ENCODE data around the gene ARHGAP6. TPM values are rescaled to one million over a fixed set of nuclear protein-coding genes. Genes with fewer than 3 reads are reported as not detected.

ARHGAP6 gene
- total RNA-seq, 1 experiment from 2014 or later: 2.0 TPM

DNA sequence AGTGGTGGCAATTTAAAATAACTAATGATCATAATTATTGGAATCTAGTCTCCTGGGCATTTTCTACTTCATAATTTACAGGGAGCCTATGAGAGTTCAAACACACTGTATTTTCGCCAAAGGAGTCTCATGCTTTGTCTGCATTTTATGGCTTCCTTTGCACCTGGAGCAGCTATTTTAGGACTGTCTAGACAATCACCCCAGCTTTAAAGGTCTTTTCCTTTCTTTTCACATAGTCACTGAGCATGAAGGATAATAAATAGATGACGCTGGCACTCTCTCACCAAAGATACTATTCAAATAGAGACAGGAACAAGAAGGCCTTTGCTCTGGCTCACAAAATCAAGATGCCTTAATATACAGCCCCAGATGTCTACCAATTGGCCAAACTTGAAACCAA is 329.5 kb downstream of the ARHGAP6 start:
- no peak for DNase-seq
- Histone ChIP-seq H3K27me3 (ENCODE audit: control insufficient read depth, insufficient read depth, low read length) (no peaks in the 10 kb centered on the region), H3K36me3 (replicated peaks; ENCODE audit: control insufficient read depth, insufficient read depth, low read length) (no peaks in the 10 kb centered on the region), H3K4me3 (ENCODE audit: insufficient read depth, low read depth, low read length) (no peak overlapping the region)

DNA sequence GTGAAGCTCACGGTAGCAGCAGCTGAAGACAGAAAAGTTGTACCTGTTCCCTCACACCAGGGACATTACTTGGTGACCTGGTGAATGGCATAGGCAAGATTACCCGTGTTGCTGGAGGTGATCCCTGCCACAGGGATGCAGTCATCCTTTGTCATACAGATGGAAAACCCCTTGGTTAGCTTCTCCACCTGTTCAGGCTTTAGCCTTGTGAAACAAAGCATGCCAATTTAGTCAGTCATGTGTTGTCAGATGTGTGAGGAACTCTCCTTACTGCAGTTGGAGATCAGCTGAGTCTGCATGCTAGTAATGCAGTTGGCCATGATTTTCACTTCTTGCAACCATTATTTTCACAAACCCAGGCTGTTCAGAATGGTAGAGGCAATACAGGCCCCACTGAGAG is 331.6 kb downstream of the ARHGAP6 start:
- no peaks in the 10 kb centered on the region for H3K36me3 ChIP-seq (replicated peaks; ENCODE audit: control insufficient read depth, insufficient read depth, low read length)
- no peak overlapping the region for H3K4me3 ChIP-seq (ENCODE audit: insufficient read depth, low read depth, low read length)
- no peak for DNase-seq
- no peaks in the 10 kb centered on the region for H3K27me3 ChIP-seq (ENCODE audit: control insufficient read depth, insufficient read depth, low read length)

DNA sequence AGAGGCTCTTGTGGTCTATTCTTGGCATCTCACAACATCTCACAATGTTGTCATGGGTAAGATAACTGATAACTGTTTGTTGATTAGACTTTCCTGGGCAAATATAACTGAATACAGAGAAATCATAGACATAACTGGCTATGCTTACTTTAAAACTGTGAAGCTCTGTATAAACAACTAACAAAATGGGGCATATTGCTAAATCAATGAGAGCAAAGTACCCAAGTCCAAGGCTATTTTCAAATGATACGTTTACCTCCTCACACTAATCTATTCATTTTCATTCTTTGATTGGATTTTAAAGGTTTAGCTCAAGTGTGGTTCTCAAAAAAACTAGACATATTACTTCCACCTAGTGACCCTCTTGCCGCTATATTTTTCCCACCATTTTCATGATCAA is 333.9 kb downstream of the ARHGAP6 start:
- Histone ChIP-seq H3K4me3 (ENCODE audit: insufficient read depth, low read depth, low read length) (no peak overlapping the region), H3K36me3 (replicated peaks; ENCODE audit: control insufficient read depth, insufficient read depth, low read length) (no peaks in the 10 kb centered on the region), H3K27me3 (ENCODE audit: control insufficient read depth, insufficient read depth, low read length) (no peaks in the 10 kb centered on the region)
- DNase-seq: no peak

DNA sequence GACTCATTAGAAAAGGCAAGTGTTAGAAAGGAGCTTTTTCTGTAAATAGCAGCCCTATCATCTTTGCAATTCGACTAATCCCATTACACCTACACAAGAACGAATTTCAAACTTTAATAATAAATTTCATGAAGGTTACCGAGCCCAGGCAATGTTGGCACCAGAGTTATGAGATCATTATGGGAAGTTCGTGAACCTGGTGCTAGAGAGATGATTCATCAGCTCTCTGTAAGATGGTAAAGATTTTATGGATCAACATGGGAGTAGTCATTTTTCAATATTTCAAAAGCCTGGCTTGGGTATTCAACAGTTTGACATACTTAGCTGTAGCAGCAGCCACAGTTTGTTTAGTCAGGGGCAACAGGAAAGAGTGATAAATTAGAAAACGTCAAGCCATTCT is 336.7 kb downstream of the ARHGAP6 start:
- Histone ChIP-seq H3K36me3 (replicated peaks; ENCODE audit: control insufficient read depth, insufficient read depth, low read length) (no peaks in the 10 kb centered on the region), H3K27me3 (ENCODE audit: control insufficient read depth, insufficient read depth, low read length) (no peaks in the 10 kb centered on the region), H3K4me3 (ENCODE audit: insufficient read depth, low read depth, low read length) (no peak overlapping the region)
- DNase-seq: no peak

DNA sequence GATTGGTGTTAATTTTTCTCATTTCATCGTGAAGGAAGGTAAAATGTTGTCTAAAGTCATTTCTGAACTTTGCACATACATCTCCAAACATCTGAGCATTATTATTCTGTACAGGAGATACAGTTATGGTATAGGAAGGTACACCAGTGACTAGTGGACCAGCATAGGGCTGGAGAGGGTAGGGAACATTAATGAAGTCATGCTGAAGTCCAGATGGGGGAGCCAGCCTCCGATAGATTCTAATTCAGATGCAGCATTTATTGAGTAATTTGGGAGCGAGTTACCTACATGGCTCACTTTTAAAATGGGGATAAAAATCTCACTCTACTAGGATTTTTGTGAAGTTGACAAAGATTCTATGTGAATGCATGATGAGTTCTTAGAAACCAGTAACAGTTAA is 337.6 kb downstream of the ARHGAP6 start:
- no peak for DNase-seq
- Histone ChIP-seq H3K27me3 (ENCODE audit: control insufficient read depth, insufficient read depth, low read length) (no peaks in the 10 kb centered on the region), H3K36me3 (replicated peaks; ENCODE audit: control insufficient read depth, insufficient read depth, low read length) (no peaks in the 10 kb centered on the region), H3K4me3 (ENCODE audit: insufficient read depth, low read depth, low read length) (no peak overlapping the region)

DNA sequence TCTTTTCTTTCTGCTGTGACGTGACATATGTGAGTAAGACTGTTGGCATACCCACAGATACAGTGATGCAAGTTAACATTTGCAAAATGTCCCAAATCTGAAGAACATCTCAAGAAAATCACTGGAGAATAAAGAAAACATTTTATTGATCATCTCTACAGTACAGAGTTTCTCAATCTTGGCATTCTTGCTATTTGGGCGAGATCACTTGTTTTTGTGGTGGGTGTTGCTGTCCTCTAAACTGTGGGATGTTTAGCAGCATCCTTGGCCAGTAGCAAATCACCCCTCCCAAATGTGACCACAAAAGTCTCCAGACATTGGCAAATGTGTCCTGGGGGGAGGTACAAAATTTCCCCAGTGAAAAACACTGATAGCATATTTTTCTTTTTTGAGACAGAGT is 343.7 kb downstream of the ARHGAP6 start:
- no peak for DNase-seq
- no peak overlapping the region for H3K4me3 ChIP-seq (ENCODE audit: insufficient read depth, low read depth, low read length)
- no peaks in the 10 kb centered on the region for H3K27me3 ChIP-seq (ENCODE audit: control insufficient read depth, insufficient read depth, low read length)
- H3K36me3 ChIP-seq (replicated peaks; ENCODE audit: control insufficient read depth, insufficient read depth, low read length): no peaks in the 10 kb centered on the region

DNA sequence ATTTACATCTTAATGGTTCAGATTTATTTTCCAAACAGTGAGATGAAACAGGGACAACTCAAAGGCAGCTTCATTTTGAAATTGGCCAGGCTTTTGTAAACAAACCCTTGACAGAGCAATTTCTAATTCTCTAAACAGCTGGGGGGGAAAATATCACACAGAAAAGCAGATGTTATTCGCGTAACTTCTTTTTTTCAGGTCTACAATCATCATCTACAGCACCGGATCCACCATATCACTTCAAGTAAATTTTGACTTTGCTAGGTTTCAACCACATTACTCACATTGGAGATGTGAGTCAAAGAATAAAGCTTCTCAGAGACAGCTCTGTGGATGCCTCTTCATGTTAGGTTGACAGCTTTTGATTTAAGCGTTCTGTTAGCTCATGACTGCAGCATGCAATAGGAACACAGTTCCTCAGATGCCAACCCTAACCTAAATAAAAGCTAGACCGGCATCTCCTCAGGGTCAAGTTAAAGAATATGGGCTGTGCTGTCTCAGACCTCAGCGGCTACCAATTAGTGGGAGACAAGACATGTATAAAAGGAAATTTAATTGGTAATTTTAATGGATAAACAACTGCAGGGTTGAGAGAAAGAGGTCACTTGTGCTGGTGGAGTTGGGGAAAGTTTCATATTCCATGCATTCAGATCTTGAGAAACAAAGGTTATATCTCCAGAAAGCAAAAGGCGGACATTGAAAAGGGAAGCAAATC is 345.8 kb downstream of the ARHGAP6 start:
- Histone ChIP-seq H3K4me3 (ENCODE audit: insufficient read depth, low read depth, low read length) (no peak overlapping the region), H3K27me3 (ENCODE audit: control insufficient read depth, insufficient read depth, low read length) (no peaks in the 10 kb centered on the region), H3K36me3 (replicated peaks; ENCODE audit: control insufficient read depth, insufficient read depth, low read length) (no peaks in the 10 kb centered on the region)
- DNase-seq: no peak

DNA sequence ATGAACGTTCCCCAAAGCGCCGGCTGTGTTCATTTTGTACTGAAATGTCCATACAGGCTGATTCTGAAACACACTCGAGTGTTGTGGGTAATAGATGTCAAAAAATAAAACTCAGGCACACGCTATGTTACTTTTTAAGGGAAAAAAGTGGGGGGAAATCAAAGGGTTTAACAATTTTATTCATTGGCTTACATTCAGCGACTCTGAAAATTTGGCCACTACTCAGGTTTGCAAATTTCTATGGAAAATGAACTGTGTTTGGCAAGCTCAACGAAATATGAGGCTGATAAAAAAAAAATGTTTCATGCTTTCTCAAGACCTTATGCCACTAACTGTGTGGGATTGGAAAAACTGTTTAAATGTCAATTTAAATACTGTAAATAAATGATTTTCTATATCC is 354.0 kb downstream of the ARHGAP6 start:
- H3K4me3 ChIP-seq (ENCODE audit: insufficient read depth, low read depth, low read length): no peak overlapping the region
- no peaks in the 10 kb centered on the region for H3K36me3 ChIP-seq (replicated peaks; ENCODE audit: control insufficient read depth, insufficient read depth, low read length)
- DNase-seq: no peak
- H3K27me3 ChIP-seq (ENCODE audit: control insufficient read depth, insufficient read depth, low read length): no peaks in the 10 kb centered on the region

DNA sequence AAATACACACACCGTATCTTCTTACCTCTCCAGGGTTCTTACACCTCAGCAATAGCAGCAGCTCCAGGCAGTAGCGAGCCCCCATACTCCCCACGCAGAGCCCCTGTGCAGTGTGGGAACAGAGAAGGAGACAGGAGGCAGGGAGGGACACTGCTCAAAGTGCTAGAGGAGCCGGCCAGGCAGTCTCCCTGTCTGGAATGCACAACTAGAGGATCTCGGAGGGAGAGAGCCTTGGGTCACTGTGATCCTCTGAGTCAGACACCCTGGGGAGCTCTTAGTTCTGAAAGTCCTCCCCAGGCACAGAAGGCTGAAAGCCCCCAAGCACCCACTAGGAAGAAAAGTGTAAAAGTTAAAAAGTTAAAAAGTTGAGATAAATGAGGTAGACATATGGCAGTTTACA is 356.5 kb downstream of the ARHGAP6 start:
- H3K4me3 ChIP-seq (ENCODE audit: insufficient read depth, low read depth, low read length): no peak overlapping the region
- H3K36me3 ChIP-seq (replicated peaks; ENCODE audit: control insufficient read depth, insufficient read depth, low read length): no peaks in the 10 kb centered on the region
- DNase-seq: peak; percentile 15
- H3K27me3 ChIP-seq (ENCODE audit: control insufficient read depth, insufficient read depth, low read length): peaks cover 4% of the 10 kb centered on the region; the same call in 1 of the 2 replicates

DNA sequence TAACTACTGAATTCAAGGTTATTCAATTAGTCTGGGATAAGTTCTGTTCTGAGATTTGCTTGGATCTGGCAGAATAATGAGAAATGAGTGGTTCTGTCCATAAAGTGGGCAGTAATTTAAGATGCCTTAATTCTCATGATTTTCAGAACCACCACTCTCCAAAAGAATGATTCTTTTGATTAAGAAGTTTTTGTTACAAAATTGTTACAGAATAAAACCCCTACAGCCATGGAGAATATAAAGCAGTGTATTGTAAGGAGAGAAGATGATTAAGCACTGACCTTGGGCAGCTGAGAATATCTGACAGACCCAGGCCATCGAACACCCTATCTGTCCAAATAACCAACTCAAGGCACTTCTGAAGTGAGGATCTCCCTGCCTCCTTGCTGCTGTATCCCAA is 360.1 kb downstream of the ARHGAP6 start:
- Histone ChIP-seq H3K36me3 (replicated peaks; ENCODE audit: control insufficient read depth, insufficient read depth, low read length) (no peaks in the 10 kb centered on the region), H3K27me3 (ENCODE audit: control insufficient read depth, insufficient read depth, low read length) (peaks cover 4% of the 10 kb centered on the region; the same call in 1 of the 2 replicates), H3K4me3 (ENCODE audit: insufficient read depth, low read depth, low read length) (no peak overlapping the region)
- DNase-seq: no peak

DNA sequence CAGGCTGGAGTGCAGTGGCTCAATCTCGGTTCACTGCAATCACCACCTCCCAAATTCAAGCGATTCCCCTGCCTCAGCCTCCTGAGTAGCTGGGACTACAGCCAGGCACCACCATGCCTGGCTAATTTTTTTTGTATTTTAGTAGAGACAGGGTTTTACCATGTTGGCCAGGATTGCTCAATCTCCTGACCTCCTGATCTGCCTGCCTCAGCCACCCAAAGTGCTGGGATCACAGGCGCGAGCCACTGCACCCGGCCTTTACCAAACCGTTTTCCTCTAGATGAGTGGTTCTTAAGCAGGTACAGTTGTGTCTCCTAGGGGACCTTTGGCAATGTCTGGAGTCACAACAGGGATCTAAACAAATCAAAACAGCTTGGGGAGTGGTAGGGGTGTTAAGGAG is 360.9 kb downstream of the ARHGAP6 start:
- DNase-seq: no peak
- Histone ChIP-seq H3K36me3 (replicated peaks; ENCODE audit: control insufficient read depth, insufficient read depth, low read length) (no peaks in the 10 kb centered on the region), H3K4me3 (ENCODE audit: insufficient read depth, low read depth, low read length) (no peak overlapping the region), H3K27me3 (ENCODE audit: control insufficient read depth, insufficient read depth, low read length) (peaks cover 4% of the 10 kb centered on the region; the same call in 1 of the 2 replicates)

DNA sequence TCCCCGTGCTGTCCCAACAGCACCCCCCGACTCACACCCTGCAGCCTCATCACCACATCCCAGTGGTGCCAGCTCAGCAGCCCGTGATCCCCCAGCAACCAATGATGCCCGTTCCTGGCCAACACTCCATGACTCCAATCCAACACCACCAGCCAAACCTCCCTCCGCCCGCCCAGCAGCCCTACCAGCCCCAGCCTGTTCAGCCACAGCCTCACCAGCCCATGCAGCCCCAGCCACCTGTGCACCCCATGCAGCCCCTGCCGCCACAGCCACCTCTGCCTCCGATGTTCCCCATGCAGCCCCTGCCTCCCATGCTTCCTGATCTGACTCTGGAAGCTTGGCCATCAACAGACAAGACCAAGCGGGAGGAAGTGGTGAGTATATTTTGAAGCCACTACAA is 367.1 kb downstream of the ARHGAP6 start:
- H3K36me3 ChIP-seq (replicated peaks; ENCODE audit: control insufficient read depth, insufficient read depth, low read length): no peaks in the 10 kb centered on the region
- no peak overlapping the region for H3K4me3 ChIP-seq (ENCODE audit: insufficient read depth, low read depth, low read length)
- H3K27me3 ChIP-seq (ENCODE audit: control insufficient read depth, insufficient read depth, low read length): peaks cover 1% of the 10 kb centered on the region; the same call in 1 of the 2 replicates
- DNase-seq: no peak

DNA sequence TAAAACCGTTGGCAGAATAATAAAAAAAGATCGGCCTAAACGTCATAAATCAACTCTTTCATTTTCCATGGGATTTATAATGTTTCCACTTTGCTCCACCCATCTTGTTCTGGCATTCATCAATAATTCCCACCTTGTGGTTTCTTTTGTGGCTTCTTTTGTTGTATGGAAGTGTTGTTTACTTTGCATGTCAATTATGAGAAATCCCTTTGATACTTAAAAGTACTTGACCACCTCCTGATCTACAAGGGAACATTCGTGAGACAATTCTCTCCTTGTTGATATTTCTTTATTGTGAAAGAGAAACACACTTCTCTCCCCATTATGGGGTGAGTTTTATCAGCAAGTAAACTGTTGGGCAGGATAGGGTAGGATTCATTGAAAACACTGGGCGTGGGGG is 369.7 kb downstream of the ARHGAP6 start:
- DNase-seq: no peak
- H3K36me3 ChIP-seq (replicated peaks; ENCODE audit: control insufficient read depth, insufficient read depth, low read length): no peaks in the 10 kb centered on the region
- peaks cover 1% of the 10 kb centered on the region; the same call in 1 of the 2 replicates for H3K27me3 ChIP-seq (ENCODE audit: control insufficient read depth, insufficient read depth, low read length)
- no peak overlapping the region for H3K4me3 ChIP-seq (ENCODE audit: insufficient read depth, low read depth, low read length)

DNA sequence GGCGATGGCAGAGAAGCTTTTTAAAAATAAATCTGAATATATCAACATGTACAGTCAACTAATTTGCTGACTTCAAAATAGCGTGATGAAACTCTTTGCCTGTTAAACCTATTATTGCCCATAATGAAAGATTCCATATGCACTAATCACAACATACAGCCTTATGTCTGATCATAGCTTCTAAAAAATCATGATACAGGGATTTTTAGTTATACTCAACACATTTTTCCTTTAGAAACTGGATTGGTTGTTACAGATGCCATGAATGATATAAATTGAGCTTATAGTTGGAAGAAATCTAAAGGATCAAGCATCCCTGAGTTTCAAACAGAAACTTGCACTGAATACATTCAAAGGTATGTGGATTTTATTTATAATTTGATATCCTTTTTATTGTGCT is 372.6 kb downstream of the ARHGAP6 start, which contains the start of gene AMELX:
AMELX (plus strand) TSS at position 301 of the 400 bp plus-strand sequence. CDS start 1,376 bp downstream, outside the sequence.
- Histone ChIP-seq H3K4me3 (ENCODE audit: insufficient read depth, low read depth, low read length) (no peak within 1 kb of the TSS), H3K27me3 (ENCODE audit: control insufficient read depth, insufficient read depth, low read length) (peaks cover 1% of the 10 kb centered on the region; the same call in 1 of the 2 replicates), H3K36me3 (replicated peaks; ENCODE audit: control insufficient read depth, insufficient read depth, low read length) (no peaks in the 10 kb centered on the region)
- no peak for DNase-seq

DNA sequence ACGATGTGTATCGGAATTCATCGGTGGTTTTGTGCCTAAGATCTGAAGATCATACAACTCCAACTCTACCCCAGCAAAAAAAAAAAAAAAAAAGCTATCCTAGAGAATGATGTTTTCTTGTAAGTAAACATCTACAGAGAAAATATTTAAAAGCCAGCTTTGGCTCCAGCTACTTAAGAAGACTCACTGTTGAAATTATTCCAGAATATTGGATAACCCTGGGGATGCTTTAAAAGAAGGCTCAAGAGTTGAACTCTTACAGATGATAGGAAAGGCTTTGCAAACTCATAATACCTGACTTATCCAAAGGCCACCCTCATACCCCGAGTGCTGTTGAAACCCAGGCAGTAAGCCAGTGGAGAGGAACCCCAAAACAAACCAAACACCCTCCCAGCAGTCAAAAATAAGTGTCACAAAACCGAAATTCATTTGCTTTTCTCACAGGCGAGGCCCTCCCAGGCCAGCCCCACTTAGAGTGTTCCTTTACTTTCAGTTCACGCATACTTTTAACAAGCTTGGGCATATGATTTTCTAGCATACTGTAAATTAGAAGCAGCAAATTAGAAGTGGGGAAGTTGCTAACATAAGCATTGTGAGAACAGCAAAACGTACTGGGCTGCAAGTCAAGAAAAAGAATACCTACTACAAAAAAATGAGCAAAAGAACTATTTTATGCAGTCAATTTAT is 375.2 kb downstream of the ARHGAP6 start:
- Histone ChIP-seq H3K4me3 (ENCODE audit: insufficient read depth, low read depth, low read length) (no peak overlapping the region), H3K36me3 (replicated peaks; ENCODE audit: control insufficient read depth, insufficient read depth, low read length) (no peaks in the 10 kb centered on the region), H3K27me3 (ENCODE audit: control insufficient read depth, insufficient read depth, low read length) (no peaks in the 10 kb centered on the region; the same call in 1 of the 2 replicates)
- no peak for DNase-seq
